ENCODE results near the gene NOL9.
"Not testable (repeated sequence)": the region's sequence is repeated elsewhere in the genome, so short reads cannot be mapped to it uniquely, and the experiment has no call there.

NOL9 gene

GRCh38 chr1:6569033-6569432 lies 14.7 kb upstream of the NOL9 start:
- DNase-seq (ENCODE audit: low read depth, low spot score) = no peak
- WGBS (ENCODE audit: insufficient coverage, insufficient read length) = 100% methylated on average over 4 of the region's 11 CpGs
- no peaks in the 10 kb centered on the region for H3K27me3 ChIP-seq (ENCODE audit: control insufficient read depth, insufficient read depth, low read length)
- H3K4me3 ChIP-seq (ENCODE audit: low read length) = no peak overlapping the region
- H3K36me3 ChIP-seq (ENCODE audit: control insufficient read depth, insufficient read depth, low read length) = no peaks in the 10 kb centered on the region
- no peak overlapping the region for H3K27ac ChIP-seq (ENCODE audit: low read length)
- H3K4me1 ChIP-seq (ENCODE audit: control insufficient read depth, insufficient read depth, low read length) = no peaks in the 10 kb centered on the region
- no peaks in the 10 kb centered on the region; the same call in 1 of the 2 replicates for H3K9me3 ChIP-seq (ENCODE audit: control insufficient read depth, insufficient read depth, low read length)

GRCh38 chr1:6560267-6560666 lies 6.0 kb upstream of the NOL9 start:
- no peaks in the 10 kb centered on the region for H3K36me3 ChIP-seq (ENCODE audit: control insufficient read depth, insufficient read depth, low read length)
- no peak overlapping the region for H3K4me3 ChIP-seq (ENCODE audit: low read length)
- no peaks in the 10 kb centered on the region for H3K4me1 ChIP-seq (ENCODE audit: control insufficient read depth, insufficient read depth, low read length)
- no peak for DNase-seq (ENCODE audit: low read depth, low spot score)
- H3K9me3 ChIP-seq (ENCODE audit: control insufficient read depth, insufficient read depth, low read length) = no peaks in the 10 kb centered on the region
- no peaks in the 10 kb centered on the region for H3K27me3 ChIP-seq (ENCODE audit: control insufficient read depth, insufficient read depth, low read length)
- WGBS (ENCODE audit: insufficient coverage, insufficient read length) = no CpG with 5 or more reads among the region's 9 CpGs
- H3K27ac ChIP-seq (ENCODE audit: low read length) = no peak overlapping the region

GRCh38 chr1:6559161-6559560 lies 4.8 kb upstream of the NOL9 start:
- H3K4me3 ChIP-seq (ENCODE audit: low read length); H3K9me3 ChIP-seq (ENCODE audit: control insufficient read depth, insufficient read depth, low read length); H3K27me3 ChIP-seq (ENCODE audit: control insufficient read depth, insufficient read depth, low read length); H3K27ac ChIP-seq (ENCODE audit: low read length); DNase-seq (ENCODE audit: low read depth, low spot score); H3K36me3 ChIP-seq (ENCODE audit: control insufficient read depth, insufficient read depth, low read length); H3K4me1 ChIP-seq (ENCODE audit: control insufficient read depth, insufficient read depth, low read length): not testable (repeated sequence)
- WGBS (ENCODE audit: insufficient coverage, insufficient read length) = no CpG with 5 or more reads among the region's 11 CpGs

- no CpG with 5 or more reads among the region's 1 CpG for WGBS (ENCODE audit: insufficient coverage, insufficient read length)
- no peak for DNase-seq (ENCODE audit: low read depth, low spot score)
Observed at GRCh38 chr1:6557597-6557996, 3.3 kb upstream of the NOL9 start.

GRCh38 chr1:6554907-6555778 lies 830 bp upstream of the NOL9 start, which contains the start of gene TAS1R1:
TSS of gene TAS1R1 (plus strand) at chr1:6555307. CDS start at chr1:6555374, 67 bp downstream.
- no peak within 1 kb of the TSS for H3K27ac ChIP-seq (ENCODE audit: low read length)
- no peaks in the 10 kb centered on the region for H3K4me1 ChIP-seq (ENCODE audit: control insufficient read depth, insufficient read depth, low read length)
- WGBS (ENCODE audit: insufficient coverage, insufficient read length) = no CpG with 5 or more reads among the region's 19 CpGs
- H3K36me3 ChIP-seq (ENCODE audit: control insufficient read depth, insufficient read depth, low read length) = no peaks in the 10 kb centered on the region; the same call in 1 of the 2 replicates
- peak within 1 kb of the TSS; percentile 96 for H3K4me3 ChIP-seq (ENCODE audit: low read length)
- H3K27me3 ChIP-seq (ENCODE audit: control insufficient read depth, insufficient read depth, low read length) = no peaks in the 10 kb centered on the region
- no peak for DNase-seq (ENCODE audit: low read depth, low spot score)
- H3K9me3 ChIP-seq (ENCODE audit: control insufficient read depth, insufficient read depth, low read length) = no peaks in the 10 kb centered on the region

More at GRCh38 chr1:6557597-6557996, 3.3 kb upstream of the NOL9 start:
- Histone ChIP-seq H3K27ac (ENCODE audit: low read length) (no peak overlapping the region), H3K4me3 (ENCODE audit: low read length) (no peak overlapping the region), H3K9me3 (ENCODE audit: control insufficient read depth, insufficient read depth, low read length) (no peaks in the 10 kb centered on the region), H3K27me3 (ENCODE audit: control insufficient read depth, insufficient read depth, low read length) (no peaks in the 10 kb centered on the region), H3K36me3 (ENCODE audit: control insufficient read depth, insufficient read depth, low read length) (no peaks in the 10 kb centered on the region), H3K4me1 (ENCODE audit: control insufficient read depth, insufficient read depth, low read length) (no peaks in the 10 kb centered on the region)

- Histone ChIP-seq H3K27me3 (ENCODE audit: control insufficient read depth, insufficient read depth, low read length) (no peaks in the 10 kb centered on the region), H3K4me1 (ENCODE audit: control insufficient read depth, insufficient read depth, low read length) (no peaks in the 10 kb centered on the region), H3K27ac (ENCODE audit: low read length) (no peak overlapping the region), H3K36me3 (ENCODE audit: control insufficient read depth, insufficient read depth, low read length) (peaks cover 31% of the 10 kb centered on the region), H3K9me3 (ENCODE audit: control insufficient read depth, insufficient read depth, low read length) (no peaks in the 10 kb centered on the region), H3K4me3 (ENCODE audit: low read length) (no peak overlapping the region)
- no CpG with 5 or more reads among the region's 4 CpGs for WGBS (ENCODE audit: insufficient coverage, insufficient read length)
- DNase-seq (ENCODE audit: low read depth, low spot score) = no peak
Observed at GRCh38 chr1:6547301-6547700, 7.0 kb downstream of the NOL9 start.

GRCh38 chr1:6546326-6546725 lies 8.0 kb downstream of the NOL9 start:
- DNase-seq (ENCODE audit: low read depth, low spot score) = no peak
- Histone ChIP-seq H3K4me3 (ENCODE audit: low read length) (no peak overlapping the region), H3K36me3 (ENCODE audit: control insufficient read depth, insufficient read depth, low read length) (peaks cover 31% of the 10 kb centered on the region), H3K27ac (ENCODE audit: low read length) (no peak overlapping the region), H3K27me3 (ENCODE audit: control insufficient read depth, insufficient read depth, low read length) (no peaks in the 10 kb centered on the region), H3K9me3 (ENCODE audit: control insufficient read depth, insufficient read depth, low read length) (no peaks in the 10 kb centered on the region), H3K4me1 (ENCODE audit: control insufficient read depth, insufficient read depth, low read length) (no peaks in the 10 kb centered on the region)
- 100% methylated on average over 4 of the region's 5 CpGs for WGBS (ENCODE audit: insufficient coverage, insufficient read length)

- no peak overlapping the region for H3K27ac ChIP-seq (ENCODE audit: low read length)
- WGBS (ENCODE audit: insufficient coverage, insufficient read length) = no CpG with 5 or more reads among the region's 10 CpGs
- DNase-seq (ENCODE audit: low read depth, low spot score) = no peak
- no peaks in the 10 kb centered on the region for H3K9me3 ChIP-seq (ENCODE audit: control insufficient read depth, insufficient read depth, low read length)
- no peak overlapping the region for H3K4me3 ChIP-seq (ENCODE audit: low read length)
- H3K36me3 ChIP-seq (ENCODE audit: control insufficient read depth, insufficient read depth, low read length) = peaks cover 31% of the 10 kb centered on the region
- no peaks in the 10 kb centered on the region for H3K27me3 ChIP-seq (ENCODE audit: control insufficient read depth, insufficient read depth, low read length)
- H3K4me1 ChIP-seq (ENCODE audit: control insufficient read depth, insufficient read depth, low read length) = no peaks in the 10 kb centered on the region
Observed at GRCh38 chr1:6545276-6546112, 8.8 kb downstream of the NOL9 start.

GRCh38 chr1:6544831-6545230 lies 9.5 kb downstream of the NOL9 start:
- WGBS (ENCODE audit: insufficient coverage, insufficient read length) = no CpG with 5 or more reads among the region's 3 CpGs
- H3K27ac ChIP-seq (ENCODE audit: low read length) = no peak overlapping the region
- H3K9me3 ChIP-seq (ENCODE audit: control insufficient read depth, insufficient read depth, low read length) = no peaks in the 10 kb centered on the region

GRCh38 chr1:6538956-6539355 lies 15.4 kb downstream of the NOL9 start:
- Histone ChIP-seq H3K36me3 (ENCODE audit: control insufficient read depth, insufficient read depth, low read length) (peaks cover 4% of the 10 kb centered on the region; the same call in 1 of the 2 replicates), H3K4me3 (ENCODE audit: low read length) (no peak overlapping the region), H3K9me3 (ENCODE audit: control insufficient read depth, insufficient read depth, low read length) (no peaks in the 10 kb centered on the region), H3K27me3 (ENCODE audit: control insufficient read depth, insufficient read depth, low read length) (no peaks in the 10 kb centered on the region), H3K27ac (ENCODE audit: low read length) (no peak overlapping the region), H3K4me1 (ENCODE audit: control insufficient read depth, insufficient read depth, low read length) (no peaks in the 10 kb centered on the region)
- WGBS (ENCODE audit: insufficient coverage, insufficient read length) = no CpG with 5 or more reads among the region's 3 CpGs
- no peak for DNase-seq (ENCODE audit: low read depth, low spot score)

More at GRCh38 chr1:6544831-6545230, 9.5 kb downstream of the NOL9 start:
- Histone ChIP-seq H3K36me3 (ENCODE audit: control insufficient read depth, insufficient read depth, low read length) (peaks cover 31% of the 10 kb centered on the region), H3K27me3 (ENCODE audit: control insufficient read depth, insufficient read depth, low read length) (no peaks in the 10 kb centered on the region), H3K4me1 (ENCODE audit: control insufficient read depth, insufficient read depth, low read length) (no peaks in the 10 kb centered on the region), H3K4me3 (ENCODE audit: low read length) (no peak overlapping the region)
- no peak for DNase-seq (ENCODE audit: low read depth, low spot score)
